Astrocyte of the cerebellum (primary cell): Measurements from ENCODE around the gene ABCD2.
"Not testable (repeated sequence)": the region's sequence is repeated elsewhere in the genome, so short reads cannot be mapped to it uniquely, and the experiment has no call there.

ENCODE experiments used
- DNase-seq: peaks from one replicate; pipeline ENCODE4 v3.0.0-alpha.2; 2011; ENCODE audit warnings: low read depth
- H3K4me3 ChIP-seq: 2 replicates; pipeline ENCODE4 v1.5.1; 2011; ENCODE audit warnings: mild to moderate bottlenecking, low read depth, low read length, moderate library complexity
- in situ Hi-C: cut with HindIII; loops from 2 replicates; pipeline ENCODE4 v1.10.0; 2017; ENCODE audit warnings: low sequenced_read_pairs
- TF ChIP-seq, protein P1 (sequence below): IDR thresholded peaks from 2 replicates; pipeline ENCODE4 v1.5.1; 2012; ENCODE audit warnings: low read length, low read depth, moderate library complexity, mild to moderate bottlenecking; ENCODE audit errors: missing control alignments

Gene ABCD2

DNA sequence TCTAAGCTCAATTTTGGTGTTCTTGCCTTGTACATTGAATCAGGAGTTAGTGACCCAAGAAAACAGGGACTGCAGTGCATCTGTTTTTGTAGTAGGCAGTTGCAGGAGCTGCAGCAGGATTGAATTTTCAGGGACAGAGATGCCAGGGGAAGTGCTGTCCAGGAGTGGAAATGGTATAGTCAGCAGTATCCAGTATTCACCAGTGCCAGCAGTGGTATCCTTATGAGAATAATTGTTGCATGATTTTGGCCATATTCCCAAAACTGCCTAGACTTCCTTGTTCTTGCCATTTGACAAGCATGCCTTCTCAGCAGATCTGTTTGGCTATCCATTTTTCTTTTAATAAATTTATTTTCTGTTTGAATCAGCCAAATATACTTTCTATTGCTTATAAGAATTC lies 18.6 kb upstream of the ABCD2 start:
- H3K4me3 ChIP-seq, result no peak overlapping the region
- TF ChIP-seq, protein P1, sequence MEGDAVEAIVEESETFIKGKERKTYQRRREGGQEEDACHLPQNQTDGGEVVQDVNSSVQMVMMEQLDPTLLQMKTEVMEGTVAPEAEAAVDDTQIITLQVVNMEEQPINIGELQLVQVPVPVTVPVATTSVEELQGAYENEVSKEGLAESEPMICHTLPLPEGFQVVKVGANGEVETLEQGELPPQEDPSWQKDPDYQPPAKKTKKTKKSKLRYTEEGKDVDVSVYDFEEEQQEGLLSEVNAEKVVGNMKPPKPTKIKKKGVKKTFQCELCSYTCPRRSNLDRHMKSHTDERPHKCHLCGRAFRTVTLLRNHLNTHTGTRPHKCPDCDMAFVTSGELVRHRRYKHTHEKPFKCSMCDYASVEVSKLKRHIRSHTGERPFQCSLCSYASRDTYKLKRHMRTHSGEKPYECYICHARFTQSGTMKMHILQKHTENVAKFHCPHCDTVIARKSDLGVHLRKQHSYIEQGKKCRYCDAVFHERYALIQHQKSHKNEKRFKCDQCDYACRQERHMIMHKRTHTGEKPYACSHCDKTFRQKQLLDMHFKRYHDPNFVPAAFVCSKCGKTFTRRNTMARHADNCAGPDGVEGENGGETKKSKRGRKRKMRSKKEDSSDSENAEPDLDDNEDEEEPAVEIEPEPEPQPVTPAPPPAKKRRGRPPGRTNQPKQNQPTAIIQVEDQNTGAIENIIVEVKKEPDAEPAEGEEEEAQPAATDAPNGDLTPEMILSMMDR, result no peak
- in situ Hi-C loops, result no loop called here
- no peak for DNase-seq

DNA sequence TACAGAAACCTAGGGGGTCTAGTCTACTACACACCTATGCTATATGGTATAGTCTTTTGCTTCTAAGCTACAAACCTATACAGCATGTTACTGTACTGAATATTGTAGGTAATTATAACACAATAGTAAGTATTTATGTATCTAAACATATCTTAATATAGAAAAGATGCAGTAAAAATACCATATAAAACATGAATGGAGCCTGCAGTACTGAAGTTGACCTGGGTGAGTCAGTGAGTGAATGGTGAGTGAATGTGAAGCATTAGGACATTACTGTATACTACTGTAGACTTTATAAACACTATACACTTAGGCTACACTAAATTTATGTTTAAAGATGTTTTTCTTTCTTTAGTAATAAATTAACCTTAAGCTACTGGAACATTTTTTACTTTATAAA lies 13.1 kb upstream of the ABCD2 start:
- TF ChIP-seq, protein P1, result no peak
- no peak for DNase-seq
- no peak overlapping the region for H3K4me3 ChIP-seq
- in situ Hi-C loops, result no loop called here

DNA sequence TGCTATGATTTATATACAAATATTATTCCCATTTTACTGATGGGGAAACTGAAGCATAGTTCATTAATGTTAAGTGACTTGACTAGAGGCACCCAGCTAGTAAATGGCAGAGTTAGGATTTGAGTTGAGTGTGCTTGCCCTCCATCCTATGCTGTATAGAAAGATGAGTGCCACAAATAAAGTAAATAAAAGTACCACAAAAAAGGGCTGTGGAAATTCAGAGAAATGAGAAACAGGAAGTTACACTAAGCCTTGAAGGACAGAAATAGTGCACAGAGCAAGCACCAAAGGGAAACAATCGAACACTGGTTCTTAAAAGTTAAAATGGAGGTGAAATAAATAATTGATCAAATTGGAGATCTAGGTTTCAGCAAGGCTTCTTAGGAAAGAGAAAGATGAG lies 9.2 kb upstream of the ABCD2 start:
- DNase-seq, result no peak
- no peak overlapping the region for H3K4me3 ChIP-seq
- in situ Hi-C loops, result no loop called here
- TF ChIP-seq, protein P1, result no peak

DNA sequence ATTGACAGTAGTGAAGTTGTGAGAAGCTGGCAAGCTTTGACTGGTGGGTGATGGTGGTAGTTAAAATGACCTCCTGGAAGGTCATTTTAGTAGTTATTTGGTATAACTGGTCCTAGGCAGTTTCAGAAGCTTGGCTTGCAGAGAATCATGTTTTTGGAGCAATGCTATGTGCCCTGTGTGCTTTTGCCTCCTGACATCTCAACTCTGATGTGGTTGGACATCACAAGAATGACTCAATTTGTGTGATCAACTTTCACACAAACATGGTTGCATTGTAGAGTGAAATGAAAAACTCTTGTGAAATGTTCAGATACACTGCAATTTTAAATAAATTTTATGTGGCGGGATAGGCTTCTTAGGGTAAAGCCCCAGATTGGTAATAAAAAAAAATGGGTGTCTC lies 8.3 kb upstream of the ABCD2 start:
- in situ Hi-C loops, result no loop called here
- TF ChIP-seq, protein P1, result no peak
- H3K4me3 ChIP-seq, result no peak overlapping the region
- no peak for DNase-seq

DNA sequence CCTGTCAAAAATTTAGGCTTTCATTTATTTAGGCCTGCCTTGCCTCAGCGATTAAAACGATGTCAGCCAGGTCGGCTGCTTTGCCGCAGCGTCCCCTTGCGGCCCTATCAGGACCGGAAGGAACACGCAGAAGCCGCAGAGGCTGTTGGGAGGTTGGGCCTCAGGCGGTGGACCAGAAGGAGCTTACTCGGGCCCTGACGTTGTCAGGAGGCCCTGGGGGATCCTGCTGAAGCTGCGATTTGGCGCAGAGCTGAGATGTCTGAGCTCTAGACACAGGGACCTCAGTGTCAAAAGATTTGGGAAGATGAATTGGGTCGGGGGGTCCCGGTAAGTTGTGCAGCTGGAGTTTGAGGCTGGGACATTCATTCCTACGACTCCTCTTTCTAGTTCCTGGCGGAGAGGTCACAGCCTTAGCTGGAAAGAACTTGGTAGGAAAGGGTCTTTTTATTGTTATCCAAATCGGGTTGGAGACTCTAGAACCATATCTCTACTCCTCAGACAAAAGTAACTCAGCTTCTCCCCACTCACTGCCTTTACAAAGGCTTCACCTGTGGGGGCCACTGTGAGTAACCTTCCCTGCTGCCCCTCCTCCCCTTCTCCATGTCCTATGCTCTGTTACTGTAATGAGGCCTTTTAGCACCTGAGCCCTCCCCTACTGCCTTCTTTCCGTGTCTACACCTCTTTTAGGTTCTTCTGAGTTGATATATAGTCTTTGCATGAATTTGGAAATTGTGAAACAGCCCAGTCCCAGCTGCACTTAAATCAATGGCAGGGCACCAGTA lies 6.6 kb upstream of the ABCD2 start:
- no peak overlapping the region for H3K4me3 ChIP-seq
- DNase-seq, result no peak
- TF ChIP-seq, protein P1, result no peak
- in situ Hi-C loops, result no loop called here

DNA sequence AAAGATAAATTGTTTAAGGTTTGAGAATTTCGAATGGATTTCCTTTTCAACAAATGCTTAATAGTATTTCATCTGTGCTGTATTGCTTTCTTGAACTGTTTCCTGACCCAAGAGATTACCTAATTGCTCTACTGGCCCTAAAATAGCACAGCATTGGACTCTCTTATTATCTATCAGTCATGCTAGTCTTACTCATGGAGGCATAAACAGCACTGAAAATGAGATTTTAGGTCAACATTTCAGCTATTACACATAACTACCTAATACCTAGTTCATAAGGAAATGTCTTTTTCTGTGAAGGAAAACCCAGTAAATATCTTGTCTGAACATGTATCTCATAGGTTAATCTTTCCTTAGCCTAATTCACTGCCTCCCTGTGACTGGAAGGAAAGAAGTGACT lies 4.3 kb upstream of the ABCD2 start:
- H3K4me3 ChIP-seq, result no peak overlapping the region
- in situ Hi-C loops, result no loop called here
- DNase-seq, result no peak
- TF ChIP-seq, protein P1, result no peak

DNA sequence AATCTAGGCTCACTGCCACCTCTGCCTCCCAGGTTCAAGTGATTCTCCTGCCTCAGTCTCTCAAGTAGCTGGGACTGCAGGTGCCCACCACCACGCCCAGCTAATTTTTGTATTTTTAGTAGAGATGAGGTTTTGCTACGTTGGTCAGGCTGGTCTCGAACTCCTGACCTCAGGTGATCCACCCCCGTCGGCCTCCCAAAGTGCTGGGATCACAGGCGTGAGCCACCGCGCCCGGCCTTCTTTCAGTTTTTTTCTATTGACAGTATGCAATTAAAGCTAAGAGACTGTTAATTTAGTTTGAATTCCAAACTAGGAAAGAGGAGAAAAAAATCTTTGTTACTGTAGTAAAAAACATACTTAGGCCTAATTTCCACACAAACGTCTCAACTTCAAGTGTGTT lies 3.6 kb upstream of the ABCD2 start:
- DNase-seq, in situ Hi-C loops, H3K4me3 ChIP-seq: not testable (repeated sequence)
